AG20443 (cell line): Measurements from ENCODE around the gene PIEZO1.

Experiments
- DNase-seq: peaks from one replicate; pipeline ENCODE4 v3.0.0; 2012; ENCODE audit warnings: low spot score, mixed read lengths

PIEZO1 gene

GRCh38 chr16:88718178-88718577 is 66.8 kb downstream of the PIEZO1 start:
- DNase-seq = no peak

GRCh38 chr16:88716601-88717001 is 68.4 kb downstream of the PIEZO1 start:
- DNase-seq = no peak

- DNase-seq = no peak
These were observed 68.8 kb downstream of the PIEZO1 start for GRCh38 chr16:88716201-88716600.

- no peak for DNase-seq
These were observed 69.5 kb downstream of the PIEZO1 start for GRCh38 chr16:88715312-88716190.

- DNase-seq = no peak
These were observed 70.4 kb downstream of the PIEZO1 start for GRCh38 chr16:88714420-88715302.

- DNase-seq = peak; percentile 58
These were observed 71.2 kb downstream of the PIEZO1 start for GRCh38 chr16:88713568-88714419.

- no peak for DNase-seq
These were observed 72.0 kb downstream of the PIEZO1 start for GRCh38 chr16:88713054-88713453.

- no peak for DNase-seq
These were observed 72.5 kb downstream of the PIEZO1 start for GRCh38 chr16:88712362-88712979.

- DNase-seq = no peak
These were observed 73.2 kb downstream of the PIEZO1 start for GRCh38 chr16:88711750-88712340.

- DNase-seq = no peak
These were observed 74.5 kb downstream of the PIEZO1 start for GRCh38 chr16:88710556-88710955.

GRCh38 chr16:88706965-88707826 is 77.8 kb downstream of the PIEZO1 start:
- DNase-seq = no peak

- DNase-seq = peak; percentile 99
These were observed 78.6 kb downstream of the PIEZO1 start, which contains the start of the genes CTU2 and RNF166 for GRCh38 chr16:88706229-88706964. Gene CTU2, plus strand, starts transcription at chr16:88706503. Its CDS starts 28 bp downstream, at chr16:88706531. Gene RNF166, minus strand, starts transcription at chr16:88706408. Its CDS starts 83 bp downstream, at chr16:88706325.

- peak; percentile 58 for DNase-seq
These were observed 79.2 kb downstream of the PIEZO1 start for GRCh38 chr16:88705801-88706228.

GRCh38 chr16:88705076-88705684 is 79.8 kb downstream of the PIEZO1 start:
- peak; percentile 46 for DNase-seq

GRCh38 chr16:88703486-88704309 is 81.3 kb downstream of the PIEZO1 start:
- DNase-seq = no peak

GRCh38 chr16:88702371-88703210 is 82.4 kb downstream of the PIEZO1 start:
- DNase-seq = no peak
